Fibroblast of skin of scalp (primary cell): ENCODE measurements around the gene SETD7.
"Not testable (repeated sequence)": the region's sequence is repeated elsewhere in the genome, so short reads cannot be mapped to it uniquely, and the experiment has no call there.

Source experiments
- DNase-seq: peaks from one replicate; pipeline ENCODE4 v3.0.0-alpha.2; 2013

Gene SETD7

GRCh38 chr4:139508581-139509237 is 47.3 kb downstream of the SETD7 start:
- DNase-seq, result no peak

GRCh38 chr4:139506774-139507173 is 49.2 kb downstream of the SETD7 start:
- DNase-seq, result no peak

GRCh38 chr4:139503622-139504166 is 52.3 kb downstream of the SETD7 start:
- DNase-seq, result no peak

- no peak for DNase-seq
These were observed 53.8 kb downstream of the SETD7 start for GRCh38 chr4:139501927-139502899.

- DNase-seq, result no peak
These were observed 54.5 kb downstream of the SETD7 start for GRCh38 chr4:139501527-139501926.

- peak; percentile 13 for DNase-seq
These were observed 54.9 kb downstream of the SETD7 start for GRCh38 chr4:139501117-139501516.

- DNase-seq, result no peak
These were observed 56.8 kb downstream of the SETD7 start for GRCh38 chr4:139499186-139499585.

GRCh38 chr4:139493176-139493575 is 62.8 kb downstream of the SETD7 start:
- DNase-seq, result no peak

- DNase-seq, result no peak
These were observed 63.6 kb downstream of the SETD7 start for GRCh38 chr4:139492429-139492828.

GRCh38 chr4:139489638-139490037 is 66.4 kb downstream of the SETD7 start:
- no peak for DNase-seq

- no peak for DNase-seq
These were observed 67.6 kb downstream of the SETD7 start for GRCh38 chr4:139488442-139488841.

GRCh38 chr4:139484783-139485311 is 71.2 kb downstream of the SETD7 start:
- DNase-seq, result no peak

- DNase-seq, result no peak
These were observed 73.0 kb downstream of the SETD7 start for GRCh38 chr4:139483000-139483399.

GRCh38 chr4:139481465-139481864 is 74.6 kb downstream of the SETD7 start:
- DNase-seq, result no peak

- no peak for DNase-seq
These were observed 79.7 kb downstream of the SETD7 start for GRCh38 chr4:139476363-139476762.

GRCh38 chr4:139472852-139473251 is 83.2 kb downstream of the SETD7 start:
- DNase-seq, result no peak

- DNase-seq, result no peak
These were observed 84.9 kb downstream of the SETD7 start for GRCh38 chr4:139470997-139471665.

GRCh38 chr4:139470295-139470694 is 85.7 kb downstream of the SETD7 start:
- DNase-seq, result no peak

- no peak for DNase-seq
These were observed 86.2 kb downstream of the SETD7 start for GRCh38 chr4:139469869-139470268.

GRCh38 chr4:139469216-139469615 is 86.8 kb downstream of the SETD7 start:
- no peak for DNase-seq

GRCh38 chr4:139468756-139469155 is 87.3 kb downstream of the SETD7 start:
- not testable (repeated sequence) for DNase-seq

GRCh38 chr4:139465922-139466321 is 90.1 kb downstream of the SETD7 start:
- DNase-seq, result no peak

GRCh38 chr4:139464512-139464911 is 91.5 kb downstream of the SETD7 start:
- DNase-seq, result not testable (repeated sequence)
